HCT116 (cell line): ENCODE data around the gene MYCL. TPM values are rescaled to one million over a fixed set of nuclear protein-coding genes. Genes with fewer than 3 reads are reported as not detected.

Source experiments
- ATAC-seq: fragments of 200-7000 bp; cut with Tn5 transposase; 2 replicates; pipeline ENCODE4 v1.9.1; 2020; ENCODE audit warnings: mild to moderate bottlenecking, moderate library complexity
- BruUV-seq: library from RNA; stranded (reverse); fragments of 400-500 nt; replicated peaks from 2 replicates; lab custom pipeline; 2021; lab: Mats Ljungman, UMichigan
- CTCF ChIA-PET: fragments of 300-600 bp; sonication (Branson Sonifier 250); formaldehyde crosslinking; loops from one replicate; lab custom pipeline; 2021; ENCODE audit warnings: antibody characterized with exemption; lab: Charles Lee
- POLR2A ChIA-PET: fragments of 300-600, 350-600 bp; sonication (Branson Sonifier 250); formaldehyde crosslinking; loops from one replicate; lab custom pipeline; 2021; ENCODE audit warnings: antibody characterized with exemption; lab: Charles Lee
- RAD21 ChIA-PET, 2 experiments: fragments of 300-600 bp; sonication (Branson Sonifier 250); formaldehyde crosslinking; loops; one replicate each; lab custom pipeline; 2023; ENCODE audit warnings: low total read pairs in 2 of 2; ENCODE audit not compliant: uncharacterized antibody in 2 of 2, unreplicated experiment in 2 of 2, low non-redundant PET in 1 of 2; lab: Charles Lee
- DNase-seq: peaks from one replicate; pipeline ENCODE4 v3.0.0-alpha.2; 2010; ENCODE audit warnings: low read depth, low spot score
- H2AFZ ChIP-seq: fragments of 200-600 bp; shearing (Covaris generic), sonication (generic); 2 replicates; pipeline ENCODE4 v1.6.1; 2017; ENCODE audit warnings: low read depth, mixed run types, mixed read lengths, antibody characterized with exemption, low read length; ENCODE audit not compliant: poor library complexity, severe bottlenecking
- H3K27ac ChIP-seq: 2 replicates; pipeline ENCODE4 v1.5.1; 2012; ENCODE audit warnings: low read depth, low read length
- H3K27me3 ChIP-seq: fragments of 200-600 bp; sonication (generic); 2 replicates; pipeline ENCODE4 v1.6.1; 2016; ENCODE audit warnings: mixed run types, low read length, mixed read lengths; ENCODE audit not compliant: insufficient read depth
- H3K36me3 ChIP-seq, 2 experiments: fragments of 200-500 bp in 1 of 2; fragments of 200-600 bp in 1 of 2; sonication (Bioruptor generic) in 1 of 2; sonication (generic) in 1 of 2; 2 replicates each; pipeline versions ENCODE4 v1.5.1 to v1.6.1; 2014 to 2016; ENCODE audit warnings: low read length in 2 of 2, inconsistent platforms in 1 of 2, mixed read lengths in 1 of 2, mixed run types in 1 of 2; ENCODE audit not compliant: insufficient read depth in 2 of 2, control insufficient read depth in 1 of 2
- H3K4me1 ChIP-seq, 2 experiments: fragments of 200-600 bp in 1 of 2; sonication (generic) in 1 of 2; 2 replicates each; pipeline versions ENCODE4 v1.5.1 to v1.6.1; 2012 to 2017; ENCODE audit warnings: low read length in 2 of 2, inconsistent platforms in 1 of 2, mild to moderate bottlenecking in 1 of 2, mixed read lengths in 1 of 2, mixed run types in 1 of 2, moderate library complexity in 1 of 2; ENCODE audit not compliant: insufficient read depth in 2 of 2, control insufficient read depth in 1 of 2
- H3K4me2 ChIP-seq: fragments of 200-600 bp; sonication (generic); 2 replicates; pipeline ENCODE4 v1.6.1; 2017; ENCODE audit warnings: mixed run types, low read length, mixed read lengths
- H3K4me3 ChIP-seq, 2 experiments: fragments of 200-600 bp in 1 of 2; sonication (generic) in 1 of 2; replicated peaks in 1 of 2; 2 replicates each; pipeline ENCODE4 v1.5.1; 2011 to 2016; ENCODE audit warnings: low read length in 2 of 2, control low read depth in 1 of 2, low read depth in 1 of 2, mild to moderate bottlenecking in 1 of 2, mixed read lengths in 1 of 2, mixed run types in 1 of 2
- H3K79me2 ChIP-seq: fragments of 200-600 bp; sonication (generic); 2 replicates; pipeline ENCODE4 v1.6.1; 2017; ENCODE audit warnings: mild to moderate bottlenecking, mixed run types, low read length, moderate library complexity, mixed read lengths; ENCODE audit not compliant: insufficient read depth
- H3K9ac ChIP-seq: fragments of 200-600 bp; sonication (generic); 2 replicates; pipeline ENCODE4 v1.6.1; 2016; ENCODE audit warnings: low read length, mixed read lengths
- H3K9me2 ChIP-seq: fragments of 200-600 bp; sonication (generic), shearing (Covaris generic); 2 replicates; pipeline ENCODE4 v1.6.1; 2017; ENCODE audit warnings: mixed run types, mild to moderate bottlenecking, moderate library complexity; ENCODE audit not compliant: insufficient read depth
- H3K9me3 ChIP-seq, 2 experiments: fragments of 200-500 bp in 1 of 2; fragments of 200-600 bp in 1 of 2; sonication (Bioruptor generic) in 1 of 2; sonication (generic) in 1 of 2; 2 replicates each; pipeline ENCODE4 v1.6.1; 2014 to 2017; ENCODE audit warnings: low read length in 2 of 2, mixed read lengths in 2 of 2, inconsistent platforms in 1 of 2, low read depth in 1 of 2, mild to moderate bottlenecking in 1 of 2, mixed run types in 1 of 2, moderate library complexity in 1 of 2; ENCODE audit not compliant: control insufficient read depth in 1 of 2, insufficient read depth in 1 of 2
- H4K20me1 ChIP-seq: fragments of 200-600 bp; sonication (generic), shearing (Covaris generic); 2 replicates; pipeline ENCODE4 v1.6.1; 2017; ENCODE audit warnings: mixed run types, mild to moderate bottlenecking, moderate library complexity; ENCODE audit not compliant: insufficient read depth
- CBX3 ChIP-seq: IDR thresholded peaks from 2 replicates; pipeline ENCODE4 v1.6.1; 2012; ENCODE audit warnings: low read depth
- CEBPB ChIP-seq: IDR thresholded peaks from 2 replicates; pipeline ENCODE4 v1.6.1; 2012; ENCODE audit warnings: low read depth
- EZH2phosphoT487 ChIP-seq: fragments of 200-600 bp; IDR thresholded peaks from 2 replicates; pipeline ENCODE4 v1.6.1; 2018; ENCODE audit warnings: antibody characterized with exemption, borderline replicate concordance
- FOSL1 ChIP-seq: IDR thresholded peaks from 2 replicates; pipeline ENCODE4 v1.6.1; 2012; ENCODE audit warnings: low read depth
- POLR2A ChIP-seq: IDR thresholded peaks from 2 replicates; pipeline ENCODE4 v1.7.0; 2011; ENCODE audit warnings: borderline replicate concordance; ENCODE audit not compliant: insufficient read depth, insufficient read length; ENCODE audit errors: extremely low read depth
- RAD21 ChIP-seq: IDR thresholded peaks from 2 replicates; pipeline ENCODE4 v1.6.1; 2012; ENCODE audit warnings: low read depth, mild to moderate bottlenecking
- SIN3A ChIP-seq: IDR thresholded peaks from 2 replicates; pipeline ENCODE4 v1.6.1; 2012; ENCODE audit warnings: low read depth
- SRF ChIP-seq: IDR thresholded peaks from 2 replicates; pipeline ENCODE4 v1.6.1; 2012; ENCODE audit warnings: low read depth
- TCF7L2 ChIP-seq: IDR thresholded peaks from 2 replicates; pipeline ENCODE4 v1.7.0; 2011; ENCODE audit warnings: borderline replicate concordance, inconsistent platforms; ENCODE audit not compliant: insufficient read depth, insufficient read length; ENCODE audit errors: extremely low read depth
- YY1 ChIP-seq: IDR thresholded peaks from 2 replicates; pipeline ENCODE4 v1.6.1; 2011; ENCODE audit warnings: low read length, low read depth, moderate library complexity, mild to moderate bottlenecking; ENCODE audit not compliant: insufficient replicate concordance; ENCODE audit errors: extremely low read depth
- ZFX ChIP-seq: fragments of 450-650 bp; IDR thresholded peaks from 2 replicates; pipeline ENCODE4 v1.6.1; 2017
- intact Hi-C: fragments of 100-400 bp; cut with micrococcal nuclease; formaldehyde crosslinking; loops from 2 replicates; pipeline ENCODE4 v1.10.0; 2022
- total RNA-seq: library from RNA; stranded (reverse); gene quantifications from one replicate; pipeline ENCODE4 v1.2.1, GENCODE V29; 2021; ENCODE audit not compliant: unreplicated experiment
- TF ChIP-seq, protein P1 (sequence below), 3 experiments: fragments of 200-600 bp in 1 of 3; sonication (generic) in 1 of 3; IDR thresholded peaks in 2 of 3; conservative IDR thresholded peaks in 1 of 3; 2 replicates each; pipeline ENCODE4 v1.5.1; 2012 to 2017; ENCODE audit warnings: low read depth in 2 of 3, low read length in 2 of 3, antibody characterized with exemption in 1 of 3, borderline replicate concordance in 1 of 3, control low read depth in 1 of 3, mild to moderate bottlenecking in 1 of 3, mixed read lengths in 1 of 3, mixed run types in 1 of 3, moderate library complexity in 1 of 3; ENCODE audit not compliant: insufficient read depth in 1 of 3
- TF ChIP-seq, protein P2 (sequence below): IDR thresholded peaks from 2 replicates; pipeline ENCODE4 v1.6.1; 2012
- TF ChIP-seq, protein P3 (sequence below): IDR thresholded peaks from 2 replicates; pipeline ENCODE4 v1.6.1; 2012

MYCL gene
- total RNA-seq, 1 experiment from 2014 or later = 10.0 TPM

DNA sequence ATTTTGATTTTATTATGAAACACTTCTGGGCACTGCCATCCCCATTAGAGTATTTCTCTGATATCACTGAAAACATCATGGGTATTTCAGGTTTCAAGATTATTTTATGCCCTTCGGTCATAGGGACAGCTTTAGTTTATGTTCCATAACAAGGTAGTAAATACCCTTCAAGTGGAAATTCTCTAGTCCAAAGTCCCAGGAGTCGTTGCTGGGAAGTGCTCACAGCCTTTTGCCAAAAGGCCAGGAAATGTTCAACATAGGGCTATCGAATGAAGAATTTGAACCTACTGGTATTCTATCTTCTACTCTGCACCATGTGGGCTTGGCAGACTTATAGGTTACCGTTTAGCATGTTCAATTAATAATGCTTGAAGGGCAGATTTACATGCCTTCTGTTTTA is 45.5 kb upstream of the MYCL start (continued):
- TF ChIP-seq, protein P1, sequence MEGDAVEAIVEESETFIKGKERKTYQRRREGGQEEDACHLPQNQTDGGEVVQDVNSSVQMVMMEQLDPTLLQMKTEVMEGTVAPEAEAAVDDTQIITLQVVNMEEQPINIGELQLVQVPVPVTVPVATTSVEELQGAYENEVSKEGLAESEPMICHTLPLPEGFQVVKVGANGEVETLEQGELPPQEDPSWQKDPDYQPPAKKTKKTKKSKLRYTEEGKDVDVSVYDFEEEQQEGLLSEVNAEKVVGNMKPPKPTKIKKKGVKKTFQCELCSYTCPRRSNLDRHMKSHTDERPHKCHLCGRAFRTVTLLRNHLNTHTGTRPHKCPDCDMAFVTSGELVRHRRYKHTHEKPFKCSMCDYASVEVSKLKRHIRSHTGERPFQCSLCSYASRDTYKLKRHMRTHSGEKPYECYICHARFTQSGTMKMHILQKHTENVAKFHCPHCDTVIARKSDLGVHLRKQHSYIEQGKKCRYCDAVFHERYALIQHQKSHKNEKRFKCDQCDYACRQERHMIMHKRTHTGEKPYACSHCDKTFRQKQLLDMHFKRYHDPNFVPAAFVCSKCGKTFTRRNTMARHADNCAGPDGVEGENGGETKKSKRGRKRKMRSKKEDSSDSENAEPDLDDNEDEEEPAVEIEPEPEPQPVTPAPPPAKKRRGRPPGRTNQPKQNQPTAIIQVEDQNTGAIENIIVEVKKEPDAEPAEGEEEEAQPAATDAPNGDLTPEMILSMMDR (IDR thresholded peaks at IDR 0.05 in 2 of 3, conservative IDR thresholded peaks at IDR 0.05 in 1 of 3; ENCODE audit: borderline replicate concordance in 1 of 3, insufficient read depth in 1 of 3, low read depth in 2 of 3, low read length in 2 of 3) = no peak
- TF ChIP-seq CEBPB = no peak
- TF ChIP-seq SRF = no peak
- TF ChIP-seq SIN3A = no peak
- TF ChIP-seq CBX3 = no peak
- TF ChIP-seq, protein P2, sequence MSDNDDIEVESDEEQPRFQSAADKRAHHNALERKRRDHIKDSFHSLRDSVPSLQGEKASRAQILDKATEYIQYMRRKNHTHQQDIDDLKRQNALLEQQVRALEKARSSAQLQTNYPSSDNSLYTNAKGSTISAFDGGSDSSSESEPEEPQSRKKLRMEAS = no peak
- TF ChIP-seq RAD21 = no peak
- no peak for TF ChIP-seq YY1
- TF ChIP-seq, protein P3, sequence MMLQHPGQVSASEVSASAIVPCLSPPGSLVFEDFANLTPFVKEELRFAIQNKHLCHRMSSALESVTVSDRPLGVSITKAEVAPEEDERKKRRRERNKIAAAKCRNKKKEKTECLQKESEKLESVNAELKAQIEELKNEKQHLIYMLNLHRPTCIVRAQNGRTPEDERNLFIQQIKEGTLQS = no peak
- no peak for TF ChIP-seq EZH2phosphoT487
- no peak for TF ChIP-seq FOSL1
- no peak for TF ChIP-seq TCF7L2
- TF ChIP-seq POLR2A = no peak

DNA sequence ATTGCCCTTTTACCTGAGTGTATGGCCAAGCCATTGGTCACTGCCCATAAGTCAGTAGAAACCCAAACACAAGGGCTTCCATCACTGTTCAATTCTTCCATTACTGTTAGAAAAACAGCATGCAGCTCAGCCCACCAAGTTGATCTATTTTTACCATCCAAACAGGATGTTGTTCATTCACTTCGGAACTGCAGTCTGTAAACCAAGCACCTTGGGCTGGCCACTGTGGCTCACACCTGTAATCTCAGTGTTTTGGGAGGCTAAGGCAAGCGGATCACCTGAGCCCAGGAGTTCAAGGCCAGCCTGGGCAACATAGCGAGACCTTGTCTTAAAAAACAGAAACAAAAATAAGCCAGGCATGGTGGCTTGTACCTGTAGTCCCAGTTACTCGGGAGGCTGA is 44.5 kb upstream of the MYCL start:
- RAD21 ChIA-PET = no interaction called here
- intact Hi-C loops = no loop called here
- Histone ChIP-seq H3K27ac (no peak overlapping the region), H3K4me2 (no peak overlapping the region), H3K27me3 (no peaks in the 10 kb centered on the region), H3K4me1 (no peaks in the 10 kb centered on the region), H3K9me2 (no peaks in the 10 kb centered on the region), H4K20me1 (no peaks in the 10 kb centered on the region), H3K4me3 (no peak overlapping the region), H3K9ac (no peak overlapping the region), H3K9me3 (peaks cover 0 to 4% of the 10 kb centered on the region in 2 experiments; a peak in 1 of 4 replicates), H2AFZ (no peak overlapping the region), H3K79me2 (no peaks in the 10 kb centered on the region), H3K36me3 (no peaks in the 10 kb centered on the region)
- ATAC-seq (no peak), DNase-seq (no peak)
- BruUV-seq = no TSS peak
- CTCF ChIA-PET = no interaction called here
- POLR2A ChIA-PET = no interaction called here
- no peak for TF ChIP-seq ZFX
- no peak for TF ChIP-seq RAD21
- TF ChIP-seq, protein P1 (IDR thresholded peaks at IDR 0.05 in 2 of 3, conservative IDR thresholded peaks at IDR 0.05 in 1 of 3; ENCODE audit: borderline replicate concordance in 1 of 3, insufficient read depth in 1 of 3, low read depth in 2 of 3, low read length in 2 of 3) = no peak
